DOHH2 (cell line): ENCODE measurements around the gene C1S.

Source experiments
- H3F3A ChIP-seq: fragments of 200-600 bp; sonication (generic), shearing (Covaris generic); 2 replicates; pipeline ENCODE4 v1.6.0; 2016; ENCODE audit warnings: antibody characterized with exemption, mild to moderate bottlenecking; ENCODE audit not compliant: control insufficient read depth, insufficient read depth
- H3K27ac ChIP-seq: fragments of 200-600 bp; sonication (generic); 2 replicates; pipeline ENCODE4 v1.5.1; 2014; ENCODE audit warnings: low read depth, mild to moderate bottlenecking, low read length, moderate library complexity
- H3K27me3 ChIP-seq: fragments of 200-600 bp; sonication (generic); 2 replicates; pipeline ENCODE4 v1.6.1; 2014; ENCODE audit warnings: mild to moderate bottlenecking, low read length, mixed read lengths; ENCODE audit not compliant: control insufficient read depth
- H3K36me3 ChIP-seq: fragments of 200-600 bp; sonication (generic); 2 replicates; pipeline ENCODE4 v1.6.1; 2014; ENCODE audit warnings: mild to moderate bottlenecking, low read length, moderate library complexity, mixed read lengths; ENCODE audit not compliant: control insufficient read depth
- H3K4me1 ChIP-seq: fragments of 200-600 bp; sonication (generic); 2 replicates; pipeline ENCODE4 v1.6.1; 2014; ENCODE audit warnings: mild to moderate bottlenecking, low read length, mixed read lengths; ENCODE audit not compliant: control insufficient read depth
- H3K4me2 ChIP-seq: fragments of 200-600 bp; sonication (generic); 2 replicates; pipeline ENCODE4 v1.6.0; 2014; ENCODE audit warnings: mild to moderate bottlenecking, low read length, moderate library complexity
- H3K4me3 ChIP-seq: fragments of 200-600 bp; sonication (generic); 2 replicates; pipeline ENCODE4 v1.5.1; 2014; ENCODE audit warnings: mild to moderate bottlenecking, low read length, mixed read lengths
- H3K79me2 ChIP-seq: fragments of 200-600 bp; sonication (generic); 2 replicates; pipeline ENCODE4 v1.6.1; 2014; ENCODE audit warnings: mild to moderate bottlenecking, low read length, mixed read lengths; ENCODE audit not compliant: control insufficient read depth
- H3K9me2 ChIP-seq: fragments of 200-600 bp; sonication (generic); replicated peaks from 2 replicates; pipeline ENCODE4 v1.6.1; 2014; ENCODE audit warnings: mild to moderate bottlenecking, low read length, mixed read lengths; ENCODE audit not compliant: control insufficient read depth
- H3K9me3 ChIP-seq: fragments of 200-600 bp; sonication (generic); 2 replicates; pipeline ENCODE4 v1.6.1; 2014; ENCODE audit warnings: antibody characterized with exemption, low read length, mixed read lengths; ENCODE audit not compliant: control insufficient read depth, insufficient read depth
- H4K20me1 ChIP-seq: fragments of 200-600 bp; sonication (generic); 2 replicates; pipeline ENCODE4 v1.6.0; 2014; ENCODE audit warnings: low read depth, mild to moderate bottlenecking, antibody characterized with exemption, low read length, moderate library complexity; ENCODE audit not compliant: control insufficient read depth, insufficient read depth
- EZH2phosphoT487 ChIP-seq: fragments of 200-600 bp; sonication (generic); IDR thresholded peaks from 2 replicates; pipeline ENCODE4 v1.6.1; 2017; ENCODE audit warnings: borderline replicate concordance, mild to moderate bottlenecking, antibody characterized with exemption, low read length, moderate library complexity, mixed read lengths
- TF ChIP-seq, protein P1 (sequence below): fragments of 200-600 bp; sonication (generic); IDR thresholded peaks from one replicate; pipeline ENCODE4 v1.5.1; 2014; ENCODE audit warnings: antibody characterized with exemption, mild to moderate bottlenecking, low read depth, low read length; ENCODE audit not compliant: poor library complexity, severe bottlenecking

The C1S gene

DNA sequence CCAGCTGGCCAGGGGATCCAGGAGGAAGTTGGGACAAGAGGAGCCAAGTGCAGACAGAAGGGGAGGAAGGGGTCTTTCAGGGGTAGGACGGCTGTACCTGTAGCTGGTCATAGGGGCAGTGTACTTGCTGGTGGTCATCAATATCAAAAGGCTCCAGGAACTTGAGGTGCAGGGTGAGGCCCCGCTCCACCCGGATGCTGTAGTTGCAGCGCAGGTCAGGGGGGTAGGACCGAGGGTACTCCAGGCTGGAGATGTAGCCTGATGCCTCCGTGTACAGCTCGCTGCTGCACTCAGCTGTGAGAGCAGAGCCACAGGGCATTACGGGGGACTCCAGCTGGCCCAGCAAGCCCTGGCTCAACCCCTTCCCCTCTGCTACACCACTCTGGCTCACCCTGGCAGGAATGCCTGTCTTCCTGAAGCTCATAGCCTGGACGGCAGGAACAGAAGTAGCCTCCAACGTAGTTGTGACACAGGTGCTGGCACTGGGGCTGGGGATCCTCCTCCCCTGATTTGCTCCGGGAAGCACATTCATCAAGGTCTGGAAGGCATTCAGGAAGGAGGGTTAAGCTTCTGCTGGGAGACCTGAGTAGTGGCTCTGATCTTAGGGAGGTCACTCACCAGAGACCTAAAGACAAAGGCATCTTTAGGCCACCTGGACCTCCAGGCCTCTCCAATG, 28.8 kb downstream of the C1S start:
- no peaks in the 10 kb centered on the region for H3K9me2 ChIP-seq

DNA sequence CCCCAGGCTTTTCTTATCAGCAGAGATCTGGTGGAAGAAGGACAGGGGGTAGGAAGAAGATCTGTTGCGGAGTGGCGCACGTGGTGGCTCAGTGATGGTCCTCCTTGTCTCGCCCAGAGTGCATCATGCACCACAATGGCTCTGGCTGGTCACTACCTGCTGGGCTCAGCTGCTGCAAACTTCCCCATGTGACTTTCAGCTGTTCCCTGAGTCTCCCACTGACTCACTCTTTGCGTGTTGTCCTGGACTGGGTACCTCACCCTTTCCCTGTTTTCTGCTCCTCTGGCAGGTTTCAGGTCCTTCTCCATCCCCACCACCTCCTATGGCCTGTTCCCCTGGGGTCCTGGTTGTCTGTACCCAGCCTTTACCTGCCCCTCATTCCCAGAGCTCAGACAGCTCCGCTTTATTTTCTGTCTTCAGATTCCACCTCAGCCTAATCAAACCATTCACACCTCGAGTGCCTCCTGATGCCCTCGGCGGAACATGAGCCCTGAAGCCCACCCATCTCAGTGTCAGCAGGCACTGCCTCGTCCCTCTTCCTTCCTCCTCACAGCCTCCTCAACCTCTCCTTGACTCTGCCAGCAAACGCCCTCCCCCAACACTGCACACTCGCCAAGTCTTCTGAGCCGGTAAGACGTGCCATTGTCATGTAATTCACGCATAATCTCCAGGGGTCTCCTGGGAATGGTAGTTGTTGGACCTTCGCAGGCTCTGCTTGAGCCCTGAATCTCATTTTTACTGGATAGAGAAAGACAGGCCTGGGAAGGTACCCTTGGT, 29.9 kb downstream of the C1S start:
- Histone ChIP-seq H3K4me2 (no peak overlapping the region), H3K9me2 (no peaks in the 10 kb centered on the region), H3K36me3 (no peaks in the 10 kb centered on the region), H3K4me1 (no peaks in the 10 kb centered on the region), H3F3A (no peaks in the 10 kb centered on the region), H4K20me1 (no peaks in the 10 kb centered on the region), H3K27ac (no peak overlapping the region), H3K27me3 (peaks cover 43% of the 10 kb centered on the region), H3K9me3 (no peaks in the 10 kb centered on the region; the same call in 1 of the 2 replicates), H3K79me2 (no peaks in the 10 kb centered on the region), H3K4me3 (no peak overlapping the region)
- TF ChIP-seq, protein P1, sequence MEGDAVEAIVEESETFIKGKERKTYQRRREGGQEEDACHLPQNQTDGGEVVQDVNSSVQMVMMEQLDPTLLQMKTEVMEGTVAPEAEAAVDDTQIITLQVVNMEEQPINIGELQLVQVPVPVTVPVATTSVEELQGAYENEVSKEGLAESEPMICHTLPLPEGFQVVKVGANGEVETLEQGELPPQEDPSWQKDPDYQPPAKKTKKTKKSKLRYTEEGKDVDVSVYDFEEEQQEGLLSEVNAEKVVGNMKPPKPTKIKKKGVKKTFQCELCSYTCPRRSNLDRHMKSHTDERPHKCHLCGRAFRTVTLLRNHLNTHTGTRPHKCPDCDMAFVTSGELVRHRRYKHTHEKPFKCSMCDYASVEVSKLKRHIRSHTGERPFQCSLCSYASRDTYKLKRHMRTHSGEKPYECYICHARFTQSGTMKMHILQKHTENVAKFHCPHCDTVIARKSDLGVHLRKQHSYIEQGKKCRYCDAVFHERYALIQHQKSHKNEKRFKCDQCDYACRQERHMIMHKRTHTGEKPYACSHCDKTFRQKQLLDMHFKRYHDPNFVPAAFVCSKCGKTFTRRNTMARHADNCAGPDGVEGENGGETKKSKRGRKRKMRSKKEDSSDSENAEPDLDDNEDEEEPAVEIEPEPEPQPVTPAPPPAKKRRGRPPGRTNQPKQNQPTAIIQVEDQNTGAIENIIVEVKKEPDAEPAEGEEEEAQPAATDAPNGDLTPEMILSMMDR, result no peak
- no peak for TF ChIP-seq EZH2phosphoT487

More for the DNA sequence above, 28.8 kb downstream of the C1S start:
- H3F3A ChIP-seq, result no peaks in the 10 kb centered on the region
- H4K20me1 ChIP-seq, result no peaks in the 10 kb centered on the region
- H3K27me3 ChIP-seq, result peaks cover 43% of the 10 kb centered on the region
- no peak overlapping the region for H3K4me3 ChIP-seq
- TF ChIP-seq, protein P1, result no peak
- no peak for TF ChIP-seq EZH2phosphoT487
- H3K4me2 ChIP-seq, result no peak overlapping the region
- H3K27ac ChIP-seq, result no peak overlapping the region
- no peaks in the 10 kb centered on the region for H3K36me3 ChIP-seq
- peaks cover 8% of the 10 kb centered on the region; the same call in 1 of the 2 replicates for H3K9me3 ChIP-seq
- H3K4me1 ChIP-seq, result no peaks in the 10 kb centered on the region
- H3K79me2 ChIP-seq, result no peaks in the 10 kb centered on the region

DNA sequence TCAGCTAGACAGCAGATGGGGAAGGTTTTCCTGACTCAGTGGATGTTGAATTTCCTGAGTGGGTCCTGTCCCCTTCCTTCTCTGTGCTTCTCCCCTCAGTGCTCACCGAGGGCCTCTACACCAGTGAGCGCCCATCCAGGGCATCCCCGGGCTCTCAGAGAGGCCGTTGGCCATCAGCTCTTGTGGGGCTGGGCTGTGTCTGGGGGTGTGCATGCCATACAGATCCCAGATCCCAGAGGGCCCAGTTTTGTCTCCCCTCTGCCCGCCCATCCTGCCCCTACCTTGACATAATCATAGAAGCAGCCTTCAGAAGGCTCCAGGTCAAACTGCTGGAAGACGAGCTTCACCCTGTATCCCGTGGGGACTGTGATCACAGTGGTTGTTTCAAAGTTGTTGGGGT, 30.7 kb downstream of the C1S start:
- Histone ChIP-seq H3K4me1 (no peaks in the 10 kb centered on the region), H3K27ac (no peak overlapping the region), H3K4me2 (no peak overlapping the region), H4K20me1 (no peaks in the 10 kb centered on the region), H3K9me3 (no peaks in the 10 kb centered on the region), H3K9me2 (no peaks in the 10 kb centered on the region), H3K27me3 (peaks cover 47% of the 10 kb centered on the region), H3K79me2 (no peaks in the 10 kb centered on the region), H3K36me3 (no peaks in the 10 kb centered on the region), H3K4me3 (no peak overlapping the region), H3F3A (no peaks in the 10 kb centered on the region)
- TF ChIP-seq, protein P1, result no peak
- no peak for TF ChIP-seq EZH2phosphoT487
